Measurements from ENCODE around the gene STAP2. TPM values are rescaled to one million over a fixed set of nuclear protein-coding genes. Genes with fewer than 3 reads are reported as not detected.
"Not testable (repeated sequence)": the region's sequence is repeated elsewhere in the genome, so short reads cannot be mapped to it uniquely, and the experiment has no call there.

STAP2 gene
- total RNA-seq, 1 donor from 2014 or later = 6.8 TPM

DNA sequence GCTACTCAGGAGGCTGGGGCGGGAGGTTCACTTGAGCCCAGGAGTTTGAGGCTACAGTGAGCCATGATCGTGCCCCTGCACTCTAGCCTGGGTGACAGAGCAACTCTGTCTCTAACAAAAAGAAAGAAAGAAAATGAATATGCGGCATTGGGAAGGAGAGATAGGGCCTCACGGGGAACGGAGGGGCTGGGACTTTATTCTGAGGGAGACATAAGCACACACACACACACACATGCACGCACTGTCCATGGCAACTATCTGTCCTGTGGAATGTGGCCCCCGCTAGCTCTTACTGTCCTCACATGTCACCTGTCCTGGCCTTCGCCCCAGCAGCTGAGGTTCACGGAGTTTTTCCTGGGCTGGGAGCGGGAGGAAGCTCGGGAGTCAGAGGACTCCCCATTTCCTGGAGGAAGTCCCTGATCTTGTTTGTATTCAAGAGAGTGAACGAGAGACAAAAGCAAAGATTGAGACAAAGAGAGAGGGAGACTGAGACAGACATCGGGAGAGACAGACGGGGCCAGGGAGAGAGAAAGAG is 654 bp downstream of the STAP2 start:
- DNase-seq (ENCODE audit: low spot score) = peak; percentile 42
- Histone ChIP-seq H3K4me3 (peak overlapping the region; percentile 35), H4K20me1 (ENCODE audit: low read depth) (no peaks in the 10 kb centered on the region), H3K27me3 (peaks cover 9% of the 10 kb centered on the region), H3F3A (ENCODE audit: low read depth) (peaks cover 31% of the 10 kb centered on the region), H3K9me3 (ENCODE audit: low read depth) (no peaks in the 10 kb centered on the region), H2AFZ (replicated peaks) (peak overlapping the region; percentile 58), H3K4me2 (peak overlapping the region; percentile 76), H3K79me2 (ENCODE audit: low read depth) (no peaks in the 10 kb centered on the region), H3K36me3 (no peaks in the 10 kb centered on the region), H3K9ac (no peak overlapping the region), H3K27ac (no peak overlapping the region), H3K4me1 (peaks cover 18% of the 10 kb centered on the region)
- Mint-ChIP-seq H3K4me3 (peak overlapping the region; percentile 68), H3K4me1 (peaks cover 25% of the 10 kb centered on the region), H3K9me3 (no peaks in the 10 kb centered on the region), H3K36me3 (peaks cover 24% of the 10 kb centered on the region), H3K27me3 (ENCODE audit: insufficient read depth, low read depth) (peaks cover 15% of the 10 kb centered on the region), H3K27ac (peak overlapping the region; percentile 74)
- TF ChIP-seq, protein P1, sequence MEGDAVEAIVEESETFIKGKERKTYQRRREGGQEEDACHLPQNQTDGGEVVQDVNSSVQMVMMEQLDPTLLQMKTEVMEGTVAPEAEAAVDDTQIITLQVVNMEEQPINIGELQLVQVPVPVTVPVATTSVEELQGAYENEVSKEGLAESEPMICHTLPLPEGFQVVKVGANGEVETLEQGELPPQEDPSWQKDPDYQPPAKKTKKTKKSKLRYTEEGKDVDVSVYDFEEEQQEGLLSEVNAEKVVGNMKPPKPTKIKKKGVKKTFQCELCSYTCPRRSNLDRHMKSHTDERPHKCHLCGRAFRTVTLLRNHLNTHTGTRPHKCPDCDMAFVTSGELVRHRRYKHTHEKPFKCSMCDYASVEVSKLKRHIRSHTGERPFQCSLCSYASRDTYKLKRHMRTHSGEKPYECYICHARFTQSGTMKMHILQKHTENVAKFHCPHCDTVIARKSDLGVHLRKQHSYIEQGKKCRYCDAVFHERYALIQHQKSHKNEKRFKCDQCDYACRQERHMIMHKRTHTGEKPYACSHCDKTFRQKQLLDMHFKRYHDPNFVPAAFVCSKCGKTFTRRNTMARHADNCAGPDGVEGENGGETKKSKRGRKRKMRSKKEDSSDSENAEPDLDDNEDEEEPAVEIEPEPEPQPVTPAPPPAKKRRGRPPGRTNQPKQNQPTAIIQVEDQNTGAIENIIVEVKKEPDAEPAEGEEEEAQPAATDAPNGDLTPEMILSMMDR (IDR thresholded peaks at IDR 0.05) = no peak
- TF ChIP-seq EZH2 (IDR thresholded peaks at IDR 0.05) (no peak), EZH2phosphoT487 (IDR thresholded peaks at IDR 0.05) (no peak)

DNA sequence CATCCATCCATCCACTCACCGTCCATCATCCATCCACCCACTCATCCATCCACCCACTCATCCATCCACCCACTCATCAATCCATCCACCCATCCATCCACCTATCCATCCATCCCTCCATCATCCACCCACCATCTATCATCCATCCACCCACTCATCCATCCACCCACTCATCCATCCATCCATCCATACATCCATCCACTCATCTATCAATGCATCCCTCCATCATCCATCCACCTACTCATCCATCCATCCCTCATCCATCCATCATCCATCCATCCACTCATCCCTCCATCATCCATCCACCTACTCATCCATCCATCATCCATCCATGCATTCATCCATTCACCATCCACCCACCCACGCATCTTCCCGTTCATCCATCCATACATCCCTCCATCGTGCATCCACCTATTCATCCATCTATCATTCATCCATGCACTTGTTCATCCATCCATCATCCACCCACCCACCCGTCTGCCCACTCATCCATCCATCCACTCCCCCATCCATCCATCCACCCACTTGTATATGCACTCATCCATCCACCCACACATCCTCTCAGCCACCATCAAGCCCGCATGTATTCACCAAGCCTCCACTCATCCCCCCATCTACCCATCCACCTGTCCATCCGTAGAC is 3.6 kb downstream of the STAP2 start:
- H3K36me3 Mint-ChIP-seq = peaks cover 24% of the 10 kb centered on the region
- H3K9me3 Mint-ChIP-seq = no peaks in the 10 kb centered on the region
- peaks cover 17% of the 10 kb centered on the region for H3F3A ChIP-seq (ENCODE audit: low read depth)
- H3K4me2 ChIP-seq = no peak overlapping the region
- no peaks in the 10 kb centered on the region for H3K36me3 ChIP-seq
- H3K27me3 Mint-ChIP-seq (ENCODE audit: insufficient read depth, low read depth) = peaks cover 16% of the 10 kb centered on the region
- no peak overlapping the region for H2AFZ ChIP-seq (replicated peaks)
- H3K4me1 ChIP-seq = peaks cover 14% of the 10 kb centered on the region
- no peak overlapping the region for H3K4me3 ChIP-seq
- H4K20me1 ChIP-seq (ENCODE audit: low read depth) = no peaks in the 10 kb centered on the region
- peak overlapping the region; percentile 5 for H3K4me3 Mint-ChIP-seq
- TF ChIP-seq EZH2phosphoT487 (IDR thresholded peaks at IDR 0.05) (no peak), EZH2 (IDR thresholded peaks at IDR 0.05) (no peak)
- TF ChIP-seq, protein P1 (IDR thresholded peaks at IDR 0.05) = no peak
- no peaks in the 10 kb centered on the region for H3K79me2 ChIP-seq (ENCODE audit: low read depth)
- no peak overlapping the region for H3K27ac Mint-ChIP-seq
- H3K27me3 ChIP-seq = peaks cover 9% of the 10 kb centered on the region
- no peaks in the 10 kb centered on the region for H3K9me3 ChIP-seq (ENCODE audit: low read depth)
- no peak for DNase-seq (ENCODE audit: low spot score)
- H3K27ac ChIP-seq = no peak overlapping the region
- H3K4me1 Mint-ChIP-seq = peaks cover 18% of the 10 kb centered on the region
- H3K9ac ChIP-seq = no peak overlapping the region

DNA sequence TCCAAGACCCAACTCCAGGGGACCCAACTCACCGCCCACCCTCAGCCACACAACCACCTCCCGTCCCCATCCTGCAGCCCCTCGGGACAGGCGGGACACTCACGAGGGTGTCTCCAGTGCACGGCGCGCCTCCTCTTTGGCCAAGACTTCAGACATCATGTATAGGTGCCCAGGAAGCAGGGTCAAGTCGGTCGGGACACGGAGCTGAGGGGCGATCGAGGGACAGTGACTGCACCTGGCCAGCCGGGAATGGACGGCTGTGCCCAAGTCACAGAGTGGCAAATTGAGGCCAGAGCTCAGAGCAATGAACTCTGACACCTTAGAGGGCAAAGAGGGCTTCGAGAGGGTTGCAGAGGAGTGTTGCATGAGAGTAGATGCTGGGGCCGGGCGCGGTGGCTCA is 8.8 kb downstream of the STAP2 start:
- H3K9me3 ChIP-seq (ENCODE audit: low read depth) = no peaks in the 10 kb centered on the region
- H3K27me3 ChIP-seq = peaks cover 11% of the 10 kb centered on the region
- Mint-ChIP-seq H3K27me3 (ENCODE audit: insufficient read depth, low read depth) (peaks cover 12% of the 10 kb centered on the region), H3K36me3 (peaks cover 13% of the 10 kb centered on the region), H3K4me1 (peaks cover 22% of the 10 kb centered on the region), H3K4me3 (peak overlapping the region; percentile 74), H3K27ac (no peak overlapping the region), H3K9me3 (no peaks in the 10 kb centered on the region)
- H3K9ac ChIP-seq = no peak overlapping the region
- H3F3A ChIP-seq (ENCODE audit: low read depth) = peaks cover 21% of the 10 kb centered on the region
- no peak overlapping the region for H2AFZ ChIP-seq (replicated peaks)
- peaks cover 5% of the 10 kb centered on the region for H4K20me1 ChIP-seq (ENCODE audit: low read depth)
- no peak overlapping the region for H3K4me3 ChIP-seq
- no peak for TF ChIP-seq EZH2phosphoT487 (IDR thresholded peaks at IDR 0.05)
- no peak for TF ChIP-seq EZH2 (IDR thresholded peaks at IDR 0.05)
- TF ChIP-seq, protein P1 (IDR thresholded peaks at IDR 0.05) = no peak
- no peak overlapping the region for H3K27ac ChIP-seq
- no peaks in the 10 kb centered on the region for H3K79me2 ChIP-seq (ENCODE audit: low read depth)
- no peak for DNase-seq (ENCODE audit: low spot score)
- peaks cover 3% of the 10 kb centered on the region for H3K4me1 ChIP-seq
- H3K36me3 ChIP-seq = no peaks in the 10 kb centered on the region
- no peak overlapping the region for H3K4me2 ChIP-seq

DNA sequence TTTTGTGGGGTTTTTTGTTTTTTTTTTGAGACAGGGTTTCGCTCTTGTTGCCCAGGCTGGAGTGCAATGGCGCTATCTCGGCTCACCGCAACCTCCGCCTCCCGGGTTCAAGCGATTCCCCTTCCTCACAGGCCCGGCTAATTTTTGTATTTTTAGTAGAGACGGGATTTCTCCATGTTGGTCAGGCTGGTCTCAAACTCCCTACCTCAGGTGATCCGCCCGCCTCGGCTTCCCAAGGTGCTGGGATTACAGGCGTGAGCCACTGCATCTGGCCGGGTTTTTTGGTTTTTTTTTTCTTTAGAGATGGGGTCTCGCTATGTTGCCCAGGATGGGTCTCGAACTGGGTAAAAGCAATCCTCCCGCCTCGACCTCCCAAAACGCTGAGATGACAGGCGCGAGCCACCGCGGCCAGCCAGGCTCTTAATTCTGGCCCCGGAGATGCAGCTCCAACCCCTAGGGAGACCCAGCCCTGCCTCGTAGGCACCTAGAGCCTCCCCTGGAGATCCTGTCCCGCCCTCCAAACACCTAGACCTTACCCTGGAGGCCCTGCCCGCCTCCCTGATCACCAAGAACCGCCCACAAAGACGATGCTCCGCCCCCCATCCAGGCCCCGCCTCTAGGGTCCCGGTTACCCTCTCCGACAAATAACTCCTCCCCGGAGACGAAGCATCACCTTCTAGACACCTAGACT is 9.5 kb downstream of the STAP2 start:
- H2AFZ ChIP-seq (replicated peaks); H3K9ac ChIP-seq; H3K27ac Mint-ChIP-seq; H4K20me1 ChIP-seq (ENCODE audit: low read depth); H3K27ac ChIP-seq; H3K9me3 ChIP-seq (ENCODE audit: low read depth); H3K9me3 Mint-ChIP-seq; H3K79me2 ChIP-seq (ENCODE audit: low read depth); H3K36me3 Mint-ChIP-seq; H3K4me1 ChIP-seq; H3K36me3 ChIP-seq: not testable (repeated sequence)
- Histone ChIP-seq H3K4me2 (peak overlapping the region; percentile 69), H3K4me3 (peak overlapping the region; percentile 43), H3F3A (ENCODE audit: low read depth) (peaks cover 21% of the 10 kb centered on the region), H3K27me3 (peaks cover 11% of the 10 kb centered on the region)
- Mint-ChIP-seq H3K4me3 (peak overlapping the region; percentile 83), H3K4me1 (peaks cover 22% of the 10 kb centered on the region), H3K27me3 (ENCODE audit: insufficient read depth, low read depth) (peaks cover 12% of the 10 kb centered on the region)
- peak; percentile 19 for DNase-seq (ENCODE audit: low spot score)

All from neural progenitor cell (in vitro differentiated cells).